Stimulated activated CD8-positive, alpha-beta memory T cell treated with anti-CD3 and anti-CD28 coated beads, Interleukin-4, amount 100 ng/mL, for 24 hours (primary cell): ENCODE results near the gene AGRN.
"Not testable (repeated sequence)": the region's sequence is repeated elsewhere in the genome, so short reads cannot be mapped to it uniquely, and the experiment has no call there.

ENCODE experiments used
- DNase-seq: peaks from one replicate; pipeline ENCODE4 v3.0.0-alpha.2; 2020; ENCODE audit warnings: low read depth

The AGRN gene

DNA sequence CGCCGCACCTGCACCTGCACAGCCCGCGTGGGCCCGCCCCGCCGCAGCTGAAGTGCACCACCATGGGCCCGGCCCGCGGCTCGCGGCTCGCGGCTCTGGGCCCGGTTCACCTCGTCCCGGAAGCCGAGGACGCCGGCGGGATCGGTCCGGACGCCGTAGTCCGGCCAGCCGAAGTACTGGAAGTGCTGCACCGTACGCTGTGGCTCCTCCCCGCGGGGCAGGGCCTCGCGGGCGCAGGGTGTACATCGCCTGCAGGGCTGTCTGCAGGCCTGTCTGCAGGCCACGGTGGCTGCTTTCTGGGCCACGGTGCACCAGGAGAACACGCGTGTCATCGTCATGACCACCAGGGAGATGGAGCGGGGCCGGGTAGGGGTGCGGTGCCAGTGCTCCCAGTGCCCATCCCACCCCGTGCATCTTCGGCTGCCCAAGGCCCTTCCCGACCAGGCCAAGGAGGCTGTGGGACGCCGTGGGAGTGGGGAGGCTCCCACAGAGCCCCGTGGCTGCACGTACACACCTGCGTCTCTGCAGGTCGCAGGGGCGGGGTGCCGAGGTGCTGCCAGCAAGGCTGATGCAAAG lies 47.5 kb downstream of the AGRN start:
- DNase-seq = no peak

DNA sequence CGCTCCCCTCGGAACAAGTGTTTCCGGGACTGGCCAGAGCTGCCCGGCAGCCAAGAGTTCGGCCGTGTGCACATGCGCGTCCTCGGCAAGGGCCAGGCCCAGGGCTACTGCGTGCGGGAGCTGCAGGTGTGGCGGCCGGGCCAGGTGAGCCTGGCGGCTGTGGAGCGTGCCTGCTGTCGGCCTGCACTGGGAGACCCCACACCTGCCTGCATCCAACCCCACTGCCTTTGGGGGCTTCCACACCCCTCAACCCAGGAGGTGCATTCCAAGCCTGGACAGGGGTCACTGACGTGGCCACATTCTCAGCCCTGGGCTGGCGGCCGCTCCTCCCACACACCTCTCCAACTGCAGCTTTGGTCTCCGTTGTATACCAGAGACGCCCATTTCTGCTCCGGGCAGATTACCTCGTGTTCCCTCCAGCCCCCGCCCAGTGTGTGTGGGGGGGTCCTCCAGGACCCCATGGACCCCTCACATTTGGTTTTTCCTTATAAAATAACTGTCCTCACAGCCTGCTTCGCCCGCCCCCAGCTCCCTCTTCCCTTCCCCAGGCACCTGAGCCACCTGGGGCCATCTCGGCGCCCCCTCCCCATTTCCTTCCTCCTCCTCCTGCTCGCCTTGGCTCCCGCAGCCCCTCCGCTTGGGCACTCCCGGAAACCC lies 48.1 kb downstream of the AGRN start:
- DNase-seq = no peak

GRCh38 chr1:1068517-1069055 lies 48.7 kb downstream of the AGRN start:
- no peak for DNase-seq

DNA sequence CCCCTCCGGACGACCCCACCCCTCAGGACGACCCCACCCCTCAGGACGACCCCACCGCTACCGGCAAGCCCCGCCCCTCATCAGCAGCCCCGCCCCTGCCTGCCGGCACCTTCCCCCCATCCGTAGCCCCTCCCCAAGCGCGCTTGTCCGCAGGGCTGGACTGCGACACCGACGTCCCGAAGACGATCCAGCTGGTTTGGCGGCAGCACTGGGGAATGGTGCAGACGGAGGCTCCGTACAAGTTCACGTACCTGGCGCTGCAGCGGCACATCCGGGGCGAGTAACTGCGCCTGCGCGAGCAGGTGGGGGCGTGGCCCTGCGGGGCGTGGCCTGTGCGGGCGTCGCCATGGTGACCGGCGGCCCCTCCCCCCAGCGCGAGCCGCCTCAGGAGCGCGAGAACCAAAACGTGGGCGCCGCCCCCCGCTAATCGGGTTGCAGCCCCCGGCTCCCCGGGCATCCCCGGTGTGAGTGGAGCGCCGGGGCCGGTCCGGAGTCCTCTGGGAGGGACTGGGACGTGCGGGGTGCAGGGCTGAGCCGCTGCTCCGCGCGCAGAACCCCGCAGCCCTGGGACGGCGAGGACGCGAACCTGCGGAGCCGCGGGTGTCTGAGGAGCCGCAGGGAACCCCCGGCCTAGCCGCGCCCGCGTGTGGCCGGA lies 49.3 kb downstream of the AGRN start:
- DNase-seq = peak; percentile 82

DNA sequence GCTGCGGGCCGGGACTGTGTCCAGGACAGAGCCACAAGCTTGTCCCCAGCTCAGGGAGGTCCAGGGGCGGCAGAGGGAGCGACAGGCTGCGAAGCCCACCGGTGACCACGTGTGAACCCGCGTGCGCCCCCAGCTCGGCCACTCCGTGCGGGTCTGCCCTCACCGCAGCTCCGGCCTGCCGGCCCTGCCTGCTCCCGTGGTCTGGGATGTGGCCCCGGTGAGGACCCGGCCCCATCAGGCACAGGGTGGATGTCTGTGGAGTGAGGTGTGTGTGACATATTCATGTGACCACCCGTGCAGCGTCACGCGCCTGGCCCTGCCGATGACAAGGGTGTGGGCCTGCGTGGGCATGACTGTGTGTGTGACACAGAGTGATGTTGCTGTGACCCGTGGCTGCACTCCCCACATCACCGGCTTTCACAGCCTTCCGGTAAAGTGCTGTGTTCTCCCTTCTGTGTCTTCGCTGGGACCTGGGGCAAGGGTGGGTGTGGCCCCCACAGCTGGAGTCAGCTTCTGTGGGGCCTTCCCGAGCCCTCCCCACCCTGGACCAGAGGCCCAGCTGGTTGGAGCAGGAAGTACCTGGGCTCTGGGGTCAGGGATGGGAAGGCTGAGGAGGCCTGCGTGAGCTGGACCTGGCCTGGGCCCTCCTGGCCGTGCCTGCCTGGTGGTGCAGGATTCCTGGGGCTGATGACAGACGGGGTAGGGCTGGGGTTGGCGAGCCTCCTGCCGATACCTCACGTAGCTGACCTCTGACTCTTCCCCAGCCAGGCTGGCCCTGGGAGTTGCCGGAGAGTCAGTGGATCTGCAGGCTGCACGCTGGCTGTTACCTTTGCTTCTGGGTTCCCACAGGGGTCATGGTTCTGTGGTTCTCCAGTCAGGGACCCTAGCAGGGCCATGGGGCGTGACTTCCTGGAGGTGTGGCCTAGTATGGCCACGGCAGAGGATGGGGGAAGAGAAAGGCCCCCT lies 50.1 kb downstream of the AGRN start:
- DNase-seq = no peak

GRCh38 chr1:1071486-1072298 lies 51.8 kb downstream of the AGRN start:
- no peak for DNase-seq

DNA sequence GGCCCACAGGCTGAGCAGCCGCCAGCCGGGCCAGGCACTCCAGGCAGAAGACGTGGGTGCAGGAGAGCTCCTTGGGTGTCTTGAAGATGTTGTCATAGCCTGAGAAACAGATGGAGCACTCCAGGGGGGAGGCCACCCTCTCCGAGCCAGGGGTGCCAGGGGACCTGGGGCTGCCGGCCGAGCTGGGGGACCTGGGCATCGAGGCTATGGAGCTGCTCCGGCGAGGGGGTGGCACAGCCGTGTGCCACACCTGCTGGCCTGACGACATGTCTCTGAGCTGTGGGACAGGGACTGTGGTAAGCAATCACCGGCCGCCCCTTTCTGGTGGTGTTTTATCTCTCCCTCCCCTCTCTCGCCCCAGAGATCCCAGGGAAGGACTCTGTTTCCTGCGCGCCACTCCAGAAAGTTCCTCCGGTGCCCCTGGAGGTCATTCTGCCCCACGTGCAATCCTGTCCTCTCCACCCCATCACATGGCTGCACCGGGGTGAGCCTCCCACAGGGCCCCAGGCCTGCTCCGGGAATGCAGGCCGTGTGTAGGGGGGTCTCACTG lies 52.5 kb downstream of the AGRN start:
- DNase-seq = no peak

DNA sequence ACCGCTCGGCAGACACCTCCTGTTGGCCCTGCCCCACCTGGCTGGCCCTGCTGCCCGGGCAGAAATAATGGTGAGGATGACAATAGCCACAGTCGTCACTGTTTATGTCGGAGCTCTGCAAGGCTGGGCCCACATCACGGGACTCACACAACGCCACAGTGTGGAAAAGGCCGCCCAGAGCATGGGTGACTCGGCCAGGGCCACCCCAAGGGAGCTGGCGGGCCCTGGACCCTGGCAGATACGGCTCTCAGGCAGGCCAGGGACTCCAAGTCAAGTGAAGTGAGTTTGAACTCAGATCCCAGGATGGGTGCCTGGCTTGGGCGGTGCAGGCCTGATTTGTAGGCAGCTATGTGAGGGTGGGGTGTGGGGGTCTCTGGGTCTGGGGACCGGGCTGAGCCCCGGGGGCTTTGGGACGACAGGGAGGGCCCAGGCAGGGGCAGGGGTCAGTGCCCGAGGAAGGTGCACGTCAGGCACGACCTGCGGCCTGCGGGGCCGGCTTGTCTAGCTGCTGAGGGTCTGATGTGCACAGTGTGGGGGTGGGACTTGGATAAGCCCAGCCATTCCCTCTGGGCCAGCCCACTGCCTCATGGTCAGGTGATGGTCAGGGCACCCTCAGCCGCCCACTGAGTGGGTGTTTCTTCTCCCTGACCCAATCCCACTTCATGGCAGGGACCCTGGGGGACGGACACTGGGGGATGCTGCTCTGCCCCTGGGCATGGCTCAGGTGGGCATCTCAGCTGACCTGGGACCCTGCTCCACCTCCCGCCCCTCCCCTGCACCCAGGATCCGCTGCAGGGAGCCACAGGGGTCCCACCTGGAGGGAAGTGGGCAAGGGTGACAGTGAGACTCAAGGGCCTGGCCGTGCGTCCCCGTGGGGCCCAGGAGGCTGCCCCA lies 53.2 kb downstream of the AGRN start:
- DNase-seq = no peak

GRCh38 chr1:1073743-1074587 lies 54.0 kb downstream of the AGRN start, which contains the start of gene RNF223:
TSS of gene RNF223 (minus strand) at chr1:1074306. CDS start at chr1:1072566, 1,740 bp downstream.
- DNase-seq = no peak

- DNase-seq = no peak
Observed at GRCh38 chr1:1074631-1075147, 54.8 kb downstream of the AGRN start.

GRCh38 chr1:1075148-1075935 lies 55.4 kb downstream of the AGRN start:
- no peak for DNase-seq

- not testable (repeated sequence) for DNase-seq
Observed at GRCh38 chr1:1077396-1077795, 57.5 kb downstream of the AGRN start.

DNA sequence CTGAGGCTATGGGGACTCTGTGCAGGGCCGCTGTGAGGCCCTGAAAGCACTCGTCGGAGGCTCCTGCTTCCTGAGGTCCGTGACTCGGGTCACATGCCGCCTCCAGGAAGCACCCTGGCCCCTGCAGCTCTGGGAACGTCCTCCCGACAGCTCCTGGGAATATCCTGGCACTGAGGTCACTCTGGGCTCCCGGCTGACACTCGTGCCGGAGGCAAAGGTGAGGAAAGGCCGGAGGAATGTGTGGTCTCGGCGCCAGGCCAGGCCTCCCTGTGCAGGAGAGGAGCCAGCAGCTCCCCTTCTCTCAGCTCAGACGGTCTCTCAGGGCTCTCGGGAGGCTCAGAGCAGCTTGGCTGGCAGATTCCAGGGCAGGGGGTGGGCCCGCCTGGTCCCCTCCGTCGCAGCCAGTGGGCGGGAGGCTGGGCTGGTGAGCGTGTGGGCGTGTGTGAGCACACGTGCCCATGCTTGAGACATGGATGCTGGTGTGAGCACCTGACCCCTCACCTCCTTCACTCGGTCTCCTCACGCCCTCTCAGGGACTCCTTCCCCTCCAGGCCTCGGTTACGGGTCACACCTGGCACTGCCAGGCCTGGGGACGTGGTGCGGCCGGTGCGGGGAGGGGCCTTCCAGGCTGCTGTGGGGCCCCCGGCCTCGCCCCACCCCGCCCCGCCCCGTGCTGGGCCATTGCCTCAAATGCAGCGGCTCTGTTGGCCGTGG lies 59.6 kb downstream of the AGRN start:
- DNase-seq = peak; percentile 24

- DNase-seq = no peak
Observed at GRCh38 chr1:1080122-1080757, 60.3 kb downstream of the AGRN start.

DNA sequence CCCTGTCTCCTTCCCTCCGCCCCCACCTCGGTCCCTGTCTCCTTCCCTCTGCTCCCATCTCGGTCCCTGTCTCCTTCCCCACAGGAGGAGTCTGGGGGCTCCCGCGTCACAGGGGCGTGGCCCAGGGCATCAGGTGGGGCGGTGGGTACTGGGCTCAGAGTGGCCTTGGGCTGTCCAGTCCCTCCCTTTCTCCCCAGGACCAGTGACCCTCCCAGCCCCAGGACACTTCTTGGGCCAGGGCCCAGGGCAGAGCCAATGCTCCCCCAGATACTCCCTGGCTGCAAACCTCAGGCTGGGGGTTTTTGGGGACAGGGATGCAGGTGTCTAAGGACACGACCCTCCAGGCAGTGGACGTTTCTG lies 61.0 kb downstream of the AGRN start:
- no peak for DNase-seq

GRCh38 chr1:1081311-1082238 lies 61.7 kb downstream of the AGRN start:
- DNase-seq = no peak
